H1 (cell line): ENCODE results near the gene EGFR. TPM values are rescaled to one million over a fixed set of nuclear protein-coding genes. Genes with fewer than 3 reads are reported as not detected.

Experiments
- CTCF ChIA-PET: fragments of 300-600 bp; sonication (Branson Sonifier 250); formaldehyde crosslinking; loops from one replicate; lab custom pipeline; 2021; ENCODE audit not compliant: partially characterized antibody; lab: Charles Lee
- POLR2A ChIA-PET: fragments of 300-600 bp; sonication (Branson Sonifier 250); formaldehyde crosslinking; loops from one replicate; lab custom pipeline; 2021; ENCODE audit warnings: inconsistent platforms; ENCODE audit not compliant: partially characterized antibody; lab: Charles Lee
- DNase-seq, 2 experiments: peaks; one replicate each; pipeline versions ENCODE4 v3.0.0 to v3.0.0-alpha.2; 2010 to 2022; ENCODE audit warnings: low spot score in 2 of 2, low read depth in 1 of 2, mixed read lengths in 1 of 2
- FAIRE-seq: peaks from 2 replicates; lab custom pipeline; 2011; peaks lifted over from hg19 to GRCh38; lab: Jason Lieb, UNC
- H2AFZ ChIP-seq: 2 replicates; pipeline ENCODE4 v1.8.1; 2012; ENCODE audit warnings: low read length, inconsistent platforms
- H2AK5ac ChIP-seq: 2 replicates; pipeline ENCODE4 v1.6.1; 2013; ENCODE audit warnings: low read depth, low read length
- H2BK120ac ChIP-seq: replicated peaks from 2 replicates; pipeline ENCODE3; 2013; ENCODE audit warnings: low read depth, low read length, inconsistent platforms
- H2BK12ac ChIP-seq: 2 replicates; pipeline ENCODE4 v1.6.1; 2013; ENCODE audit warnings: low read depth, low read length
- H2BK15ac ChIP-seq: 2 replicates; pipeline ENCODE4 v1.6.1; 2013; ENCODE audit warnings: low read length
- H2BK20ac ChIP-seq: 2 replicates; pipeline ENCODE4 v1.6.1; 2013; ENCODE audit warnings: low read length
- H2BK5ac ChIP-seq: 2 replicates; pipeline ENCODE4 v1.6.1; 2013; ENCODE audit warnings: low read depth, low read length
- H3K14ac ChIP-seq: 2 replicates; pipeline ENCODE4 v1.6.1; 2013; ENCODE audit warnings: inconsistent platforms; ENCODE audit not compliant: insufficient read length
- H3K18ac ChIP-seq: 2 replicates; pipeline ENCODE4 v1.6.1; 2013; ENCODE audit warnings: low read length; ENCODE audit errors: extremely low read depth
- H3K23ac ChIP-seq: 2 replicates; pipeline ENCODE4 v1.6.1; 2013; ENCODE audit warnings: inconsistent platforms; ENCODE audit not compliant: insufficient read length
- H3K23me2 ChIP-seq: 2 replicates; pipeline ENCODE4 v1.6.1; 2013; ENCODE audit warnings: low read depth, low read length
- H3K27ac ChIP-seq: 2 replicates; pipeline ENCODE4 v1.6.1; 2011; ENCODE audit warnings: low read depth, low read length, inconsistent platforms
- H3K27me3 ChIP-seq, 4 experiments: replicated peaks in 1 of 4; 1 replicate in 1 of 4; 2 replicates in 3 of 4; pipeline versions ENCODE4 v1.6.1 to v1.8.1; 2011 to 2013; ENCODE audit warnings: low read length in 3 of 4, mild to moderate bottlenecking in 3 of 4, inconsistent platforms in 2 of 4, mixed read lengths in 2 of 4, moderate library complexity in 1 of 4; ENCODE audit not compliant: control insufficient read depth in 3 of 4, insufficient read depth in 3 of 4; ENCODE audit errors: extremely low read depth in 1 of 4
- H3K36me3 ChIP-seq, 4 experiments: 2 replicates each; pipeline versions ENCODE4 v1.6.1 to v1.8.1; 2011 to 2013; ENCODE audit warnings: mild to moderate bottlenecking in 4 of 4, low read length in 3 of 4, moderate library complexity in 2 of 4, control low read depth in 1 of 4, inconsistent platforms in 1 of 4; ENCODE audit not compliant: insufficient read depth in 4 of 4, control insufficient read depth in 2 of 4
- H3K4ac ChIP-seq: replicated peaks from 2 replicates; pipeline ENCODE3; 2013; ENCODE audit warnings: low read length, low read depth, mixed read lengths, inconsistent platforms; ENCODE audit not compliant: insufficient read length
- H3K4me1 ChIP-seq, 4 experiments: replicated peaks in 1 of 4; 1 replicate in 1 of 4; 2 replicates in 3 of 4; pipeline versions ENCODE4 v1.6.1 to v1.8.1; 2011 to 2013; ENCODE audit warnings: low read length in 3 of 4, inconsistent platforms in 2 of 4, mixed read lengths in 1 of 4; ENCODE audit not compliant: insufficient read depth in 4 of 4, control insufficient read depth in 3 of 4
- H3K4me2 ChIP-seq, 2 experiments: 2 replicates each; pipeline versions ENCODE4 v1.6.1 to v1.8.1; 2011 to 2013; ENCODE audit warnings: low read depth in 2 of 2, low read length in 2 of 2, control low read depth in 1 of 2, inconsistent platforms in 1 of 2, mild to moderate bottlenecking in 1 of 2; ENCODE audit not compliant: insufficient read depth in 1 of 2
- H3K4me3 ChIP-seq, 4 experiments: fragments of 200-600, 300-600 bp in 1 of 4; sonication (generic), shearing (Covaris generic), sonication (Bioruptor Twin) in 1 of 4; 2 replicates each; pipeline versions ENCODE4 v1.5.1 to v1.8.1; 2011 to 2016; ENCODE audit warnings: low read length in 4 of 4, low read depth in 3 of 4, control low read depth in 2 of 4, inconsistent platforms in 2 of 4, mild to moderate bottlenecking in 2 of 4, mixed read lengths in 1 of 4, moderate library complexity in 1 of 4; ENCODE audit not compliant: insufficient read depth in 2 of 4; ENCODE audit errors: extremely low read depth in 1 of 4
- H3K56ac ChIP-seq: replicated peaks from 2 replicates; pipeline ENCODE3; 2013; ENCODE audit warnings: low read depth, mild to moderate bottlenecking, mixed read lengths, low read length, inconsistent platforms; ENCODE audit not compliant: insufficient read length
- H3K79me1 ChIP-seq: 2 replicates; pipeline ENCODE4 v1.6.1; 2013; ENCODE audit warnings: low read depth, low read length, control low read depth
- H3K79me2 ChIP-seq, 2 experiments: 2 replicates each; pipeline versions ENCODE4 v1.6.1 to v1.8.1; 2012 to 2013; ENCODE audit warnings: low read length in 2 of 2, mild to moderate bottlenecking in 2 of 2, inconsistent platforms in 1 of 2; ENCODE audit not compliant: insufficient read depth in 2 of 2, control insufficient read depth in 1 of 2
- H3K9ac ChIP-seq, 4 experiments: replicated peaks in 1 of 4; 1 replicate in 1 of 4; 2 replicates in 3 of 4; pipeline versions ENCODE4 v1.6.1 to v1.8.1; 2011 to 2013; ENCODE audit warnings: low read depth in 3 of 4, low read length in 3 of 4, control low read depth in 2 of 4, mild to moderate bottlenecking in 2 of 4, moderate library complexity in 2 of 4, inconsistent platforms in 1 of 4; ENCODE audit errors: extremely low read depth in 1 of 4
- H3K9me3 ChIP-seq, 2 experiments: 2 replicates each; pipeline versions ENCODE4 v1.6.1 to v1.8.1; 2012 to 2013; ENCODE audit warnings: mild to moderate bottlenecking in 2 of 2, moderate library complexity in 2 of 2, control low read depth in 1 of 2, inconsistent platforms in 1 of 2, low read depth in 1 of 2, low read length in 1 of 2, mixed read lengths in 1 of 2; ENCODE audit not compliant: insufficient read depth in 2 of 2
- H4K20me1 ChIP-seq, 2 experiments: replicated peaks in 1 of 2; 2 replicates each; pipeline versions ENCODE3 to v1.8.1; 2011 to 2013; ENCODE audit warnings: inconsistent platforms in 2 of 2, low read length in 2 of 2, mild to moderate bottlenecking in 1 of 2; ENCODE audit not compliant: insufficient read depth in 2 of 2, control insufficient read depth in 1 of 2
- H4K5ac ChIP-seq: 2 replicates; pipeline ENCODE4 v1.6.1; 2013; ENCODE audit warnings: low read length, low read depth, mixed read lengths, inconsistent platforms; ENCODE audit not compliant: insufficient read length
- H4K8ac ChIP-seq: 2 replicates; pipeline ENCODE4 v1.8.0; 2013; ENCODE audit warnings: mild to moderate bottlenecking, moderate library complexity, low read length, inconsistent platforms; ENCODE audit not compliant: insufficient read depth; ENCODE audit errors: extremely low read depth
- H4K91ac ChIP-seq: replicated peaks from 2 replicates; pipeline ENCODE3; 2013; ENCODE audit warnings: low read length, mixed read lengths, inconsistent platforms; ENCODE audit not compliant: insufficient read length
- CEBPB ChIP-seq: IDR thresholded peaks from 2 replicates; pipeline ENCODE4 v1.6.1; 2012; ENCODE audit warnings: low read depth, low read length
- EGR1 ChIP-seq: IDR thresholded peaks from 2 replicates; pipeline ENCODE4 v1.6.1; 2011; ENCODE audit warnings: low read depth, low read length, borderline replicate concordance
- GTF2F1 ChIP-seq: IDR thresholded peaks from 2 replicates; pipeline ENCODE4 v1.6.1; 2012; ENCODE audit warnings: low read depth, low read length, improper control_type of control experiment, borderline replicate concordance
- RAD21 ChIP-seq, 2 experiments: IDR thresholded peaks in 1 of 2; conservative IDR thresholded peaks in 1 of 2; 2 replicates each; pipeline ENCODE4 v1.6.1; 2011; ENCODE audit warnings: low read depth in 2 of 2, low read length in 2 of 2, improper control_type of control experiment in 1 of 2, inconsistent platforms in 1 of 2, mild to moderate bottlenecking in 1 of 2, moderate library complexity in 1 of 2
- SAP30 ChIP-seq: fragments of 300-600 bp; sonication (generic); IDR thresholded peaks from 2 replicates; pipeline ENCODE4 v1.7.1; 2012; ENCODE audit warnings: low read length, moderate library complexity, mild to moderate bottlenecking, inconsistent platforms; ENCODE audit not compliant: insufficient read depth, insufficient replicate concordance
- SIRT6 ChIP-seq: IDR thresholded peaks from one replicate; pipeline ENCODE4 v1.7.1; 2012; ENCODE audit warnings: low read length, inconsistent platforms
- SRF ChIP-seq: IDR thresholded peaks from 2 replicates; pipeline ENCODE4 v1.6.1; 2011; ENCODE audit warnings: mild to moderate bottlenecking, low read depth, low read length, moderate library complexity
- YY1 ChIP-seq: IDR thresholded peaks from 2 replicates; pipeline ENCODE4 v1.6.1; 2011; ENCODE audit warnings: low read depth, mild to moderate bottlenecking, low read length
- WGBS, 2 experiments: shearing (Covaris generic) in 1 of 2; methylation state at CpG; one replicate each; pipeline versions ENCODE4 v1.1.6 to v1.1.7; 2013 to 2015; ENCODE audit warnings: low lambda C conversion rate in 2 of 2, mixed read lengths in 2 of 2, inconsistent platforms in 1 of 2, low coverage in 1 of 2, missing lambda C conversion rate in 1 of 2; ENCODE audit not compliant: insufficient replicate concordance in 2 of 2, insufficient coverage in 1 of 2, insufficient read length in 1 of 2; ENCODE audit errors: extremely low coverage in 1 of 2, missing lambda C conversion rate in 1 of 2; 5-methylcytosine and 5-hydroxymethylcytosine counted together
- polyA plus RNA-seq, 7 experiments: library from polyadenylated mRNA; depleted of rRNA in 3 of 7; stranded (reverse) in 5 of 7; unstranded in 2 of 7; fragments of >200 nt in 5 of 7; fragments of 200-250 nt in 2 of 7; gene quantifications; 1 replicate in 5 of 7; 2 replicates in 1 of 7; 4 replicates in 1 of 7; pipeline versions ENCODE4 v1.2.1 to v1.2.3, GENCODE V29; 2011 to 2013; ENCODE audit warnings: missing spikeins in 2 of 7, mixed read lengths in 2 of 7
- total RNA-seq: library from RNA; stranded (reverse); fragmentation: NEBNext Ultra II Directional; extraction: Animal tissue kit (Norgen Biotek cat#: 25700); gene quantifications from 2 replicates; pipeline ENCODE4 v1.2.1, GENCODE V29; 2021

EGFR gene
- total and polyA plus RNA-seq, 2 of the 8 experiments (the other 6 are each of a cell fraction or from before 2014, with no cell fraction given), result 1.9 to 5.8 TPM

GRCh38 chr7:55069271-55069792 is 50.5 kb downstream of the EGFR start:
- Histone ChIP-seq H3K4me1 (peaks cover 0 to 9% (median 3%) of the 10 kb centered on the region in 4 experiments; a peak in 5 of 7 replicates), H3K27ac (no peak overlapping the region), H3K14ac (no peak overlapping the region), H3K18ac (no peak overlapping the region), H4K20me1 (peaks cover 0 to 3% of the 10 kb centered on the region in 2 experiments), H2AFZ (no peak overlapping the region), H3K4me2 (no peak overlapping the region), H3K9ac (no peak overlapping the region), H3K23me2 (no peaks in the 10 kb centered on the region), H2BK15ac (no peak overlapping the region), H3K23ac (no peak overlapping the region), H3K56ac (peak overlapping the region; percentile 38), H2BK120ac (no peak overlapping the region), H2BK12ac (no peak overlapping the region), H3K36me3 (no peaks in the 10 kb centered on the region), H2BK5ac (no peak overlapping the region), H3K9me3 (no peaks in the 10 kb centered on the region), H3K4ac (no peak overlapping the region), H3K4me3 (no peak overlapping the region), H3K79me1 (0 out of 2 replicates have a peak, but pooled peaks cover 2% of the 10 kb centered on the region), H4K8ac (no peak overlapping the region; the same call in 1 of the 2 replicates), H4K91ac (no peak overlapping the region), H4K5ac (no peak overlapping the region), H3K79me2 (no peaks in the 10 kb centered on the region), H2BK20ac (no peak overlapping the region), H3K27me3 (no peaks in the 10 kb centered on the region), H2AK5ac (no peak overlapping the region)
- POLR2A ChIA-PET, result no interaction called here
- TF ChIP-seq EGR1, result no peak
- no peak for TF ChIP-seq SIRT6
- TF ChIP-seq YY1, result no peak
- TF ChIP-seq SAP30, result no peak
- TF ChIP-seq GTF2F1, result no peak
- TF ChIP-seq CEBPB, result no peak
- TF ChIP-seq RAD21 (IDR thresholded peaks at IDR 0.05 in 1 of 2, conservative IDR thresholded peaks at IDR 0.05 in 1 of 2; ENCODE audit: low read depth in 2 of 2, low read length in 2 of 2), result no peak
- TF ChIP-seq SRF, result no peak
- 78% methylated on average over 5 of the region's 5 CpGs; no CpG with 5 or more reads in 1 of the 2 experiments for WGBS, 2 experiments
- CTCF ChIA-PET, result interaction anchor here (1.2 kb wide), 1 partner anchor 31 kb away, joined by 4 read pairs; no protein-coding TSS in a partner anchor
- DNase-seq (no peak), FAIRE-seq (no peak)
